ENCODE measurements around the gene RIPK4. TPM values are rescaled to one million over a fixed set of nuclear protein-coding genes. Genes with fewer than 3 reads are reported as not detected.

Gene RIPK4
- total and polyA plus RNA-seq, 2 donors (not counting 1 experiment from before 2014, with no cell fraction given): not detected

- DNase-seq (no peak), ATAC-seq (ENCODE audit: low read depth) (no peak)
- ChIA-PET POLR2A (no interaction called here), CTCF (no interaction called here)
- H3K4me1 Mint-ChIP-seq: peaks cover 7% of the 10 kb centered on the region
- H3K9me3 Mint-ChIP-seq (ENCODE audit: insufficient read depth): no peaks in the 10 kb centered on the region
- Histone ChIP-seq H3K9me3 (ENCODE audit: control extremely low read depth in 1 of 3, control insufficient read depth in 2 of 3, insufficient read depth in 1 of 3, low read length in 2 of 3) (no peaks in the 10 kb centered on the region), H3K27ac (ENCODE audit: low read length in 2 of 2) (no peak overlapping the region), H3K27me3 (replicated peaks in 1 of 4; ENCODE audit: control extremely low read depth in 1 of 4, control insufficient read depth in 3 of 4, insufficient read depth in 4 of 4, low read length in 3 of 4) (peaks cover 0 to 18% (median 8%) of the 10 kb centered on the region in 4 experiments), H3K4me3 (ENCODE audit: control extremely low read depth in 1 of 5, extremely low read depth in 1 of 5, insufficient read depth in 1 of 5, low read depth in 2 of 5, low read length in 4 of 5) (no peak overlapping the region), H4K20me1 (ENCODE audit: control insufficient read depth, insufficient read depth, low read length, poor library complexity, severe bottlenecking) (no peaks in the 10 kb centered on the region), H3K4me1 (ENCODE audit: control insufficient read depth in 2 of 2, insufficient read depth in 2 of 2, low read length in 2 of 2) (peaks cover 3 to 6% of the 10 kb centered on the region in 2 donors), H3K36me3 (replicated peaks in 1 of 2; ENCODE audit: control extremely low read depth in 1 of 2, control insufficient read depth in 1 of 2, extremely low read depth in 1 of 2, insufficient read depth in 2 of 2, low read length in 1 of 2) (no peaks in the 10 kb centered on the region), H2AFZ (ENCODE audit: insufficient read depth, low read depth, low read length, poor library complexity, severe bottlenecking) (no peak overlapping the region), H3K4me2 (replicated peaks; ENCODE audit: low read depth, low read length, poor library complexity, severe bottlenecking) (no peak overlapping the region), H3K79me2 (ENCODE audit: control insufficient read depth, insufficient read depth, low read length) (no peaks in the 10 kb centered on the region), H3K9ac (ENCODE audit: low read length) (no peak overlapping the region)
- WGBS (ENCODE audit: insufficient coverage): 92% methylated on average over 33 of the region's 33 CpGs
- no peak overlapping the region for H3K27ac Mint-ChIP-seq
- no peak for TF ChIP-seq EZH2 (IDR thresholded peaks at IDR 0.05; ENCODE audit: borderline replicate concordance, insufficient read depth, low read depth, low read length, poor library complexity, severe bottlenecking)
- TF ChIP-seq, protein P1, sequence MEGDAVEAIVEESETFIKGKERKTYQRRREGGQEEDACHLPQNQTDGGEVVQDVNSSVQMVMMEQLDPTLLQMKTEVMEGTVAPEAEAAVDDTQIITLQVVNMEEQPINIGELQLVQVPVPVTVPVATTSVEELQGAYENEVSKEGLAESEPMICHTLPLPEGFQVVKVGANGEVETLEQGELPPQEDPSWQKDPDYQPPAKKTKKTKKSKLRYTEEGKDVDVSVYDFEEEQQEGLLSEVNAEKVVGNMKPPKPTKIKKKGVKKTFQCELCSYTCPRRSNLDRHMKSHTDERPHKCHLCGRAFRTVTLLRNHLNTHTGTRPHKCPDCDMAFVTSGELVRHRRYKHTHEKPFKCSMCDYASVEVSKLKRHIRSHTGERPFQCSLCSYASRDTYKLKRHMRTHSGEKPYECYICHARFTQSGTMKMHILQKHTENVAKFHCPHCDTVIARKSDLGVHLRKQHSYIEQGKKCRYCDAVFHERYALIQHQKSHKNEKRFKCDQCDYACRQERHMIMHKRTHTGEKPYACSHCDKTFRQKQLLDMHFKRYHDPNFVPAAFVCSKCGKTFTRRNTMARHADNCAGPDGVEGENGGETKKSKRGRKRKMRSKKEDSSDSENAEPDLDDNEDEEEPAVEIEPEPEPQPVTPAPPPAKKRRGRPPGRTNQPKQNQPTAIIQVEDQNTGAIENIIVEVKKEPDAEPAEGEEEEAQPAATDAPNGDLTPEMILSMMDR (IDR thresholded peaks at IDR 0.05): no peak
- intact Hi-C loops (cut with micrococcal nuclease): no loop called here
- no peak overlapping the region for H3K4me3 Mint-ChIP-seq
- H3K27me3 Mint-ChIP-seq: peaks cover 30% of the 10 kb centered on the region
Observed at GRCh38 chr21:41755934-41756773, 10.7 kb downstream of the RIPK4 start.

GRCh38 chr21:41755258-41755933, 11.5 kb downstream of the RIPK4 start:
- Histone ChIP-seq H3K4me1 (ENCODE audit: control insufficient read depth in 2 of 2, insufficient read depth in 2 of 2, low read length in 2 of 2) (no peaks in the 10 kb centered on the region), H3K79me2 (ENCODE audit: control insufficient read depth, insufficient read depth, low read length) (no peaks in the 10 kb centered on the region), H4K20me1 (ENCODE audit: control insufficient read depth, insufficient read depth, low read length, poor library complexity, severe bottlenecking) (no peaks in the 10 kb centered on the region), H3K9ac (ENCODE audit: low read length) (no peak overlapping the region), H3K27me3 (replicated peaks in 1 of 4; ENCODE audit: control extremely low read depth in 1 of 4, control insufficient read depth in 3 of 4, insufficient read depth in 4 of 4, low read length in 3 of 4) (peaks cover 0 to 11% (median 5%) of the 10 kb centered on the region in 4 experiments), H3K9me3 (ENCODE audit: control extremely low read depth in 1 of 3, control insufficient read depth in 2 of 3, insufficient read depth in 1 of 3, low read length in 2 of 3) (no peaks in the 10 kb centered on the region), H3K4me2 (replicated peaks; ENCODE audit: low read depth, low read length, poor library complexity, severe bottlenecking) (no peak overlapping the region), H3K36me3 (replicated peaks in 1 of 2; ENCODE audit: control extremely low read depth in 1 of 2, control insufficient read depth in 1 of 2, extremely low read depth in 1 of 2, insufficient read depth in 2 of 2, low read length in 1 of 2) (no peaks in the 10 kb centered on the region), H2AFZ (ENCODE audit: insufficient read depth, low read depth, low read length, poor library complexity, severe bottlenecking) (no peak overlapping the region), H3K4me3 (ENCODE audit: control extremely low read depth in 1 of 5, extremely low read depth in 1 of 5, insufficient read depth in 1 of 5, low read depth in 2 of 5, low read length in 4 of 5) (no peak overlapping the region), H3K27ac (ENCODE audit: low read length in 2 of 2) (no peak overlapping the region)
- no peak overlapping the region for H3K27ac Mint-ChIP-seq
- H3K9me3 Mint-ChIP-seq (ENCODE audit: insufficient read depth): no peaks in the 10 kb centered on the region
- ChIA-PET CTCF (no interaction called here), POLR2A (no interaction called here)
- H3K27me3 Mint-ChIP-seq: peaks cover 22% of the 10 kb centered on the region
- intact Hi-C loops (cut with micrococcal nuclease): no loop called here
- ATAC-seq (ENCODE audit: low read depth) (no peak), DNase-seq (no peak)
- H3K4me3 Mint-ChIP-seq: no peak overlapping the region
- H3K4me1 Mint-ChIP-seq: no peaks in the 10 kb centered on the region
- TF ChIP-seq EZH2 (IDR thresholded peaks at IDR 0.05; ENCODE audit: borderline replicate concordance, insufficient read depth, low read depth, low read length, poor library complexity, severe bottlenecking): no peak
- TF ChIP-seq, protein P1 (IDR thresholded peaks at IDR 0.05): no peak
- WGBS (ENCODE audit: insufficient coverage): 94% methylated on average over 23 of the region's 23 CpGs

Data from B cell (primary cell).